Measurements from ENCODE around the gene ATL1.

GRCh38 chr14:50677527-50678063 is 117.7 kb downstream of the ATL1 start:
- TF ChIP-seq ZXDB (tag by site-specific recombination; IDR thresholded peaks at IDR 0.05) (no peak), ZNF133 (tag by site-specific recombination; IDR thresholded peaks at IDR 0.05) (no peak)

Measured in HEK293 (cell line).